NCI-H1436 (cell line): Measurements from ENCODE around the gene CYSLTR2.
"Not testable (repeated sequence)": the region's sequence is repeated elsewhere in the genome, so short reads cannot be mapped to it uniquely, and the experiment has no call there.

ENCODE experiments used
- DNase-seq: peaks from one replicate; lab custom pipeline; 2025; lab: John Stamatoyannopoulos, UW

The CYSLTR2 gene

GRCh38 chr13:48645845-48646244, 7.9 kb upstream of the CYSLTR2 start:
- no peak for DNase-seq

DNA sequence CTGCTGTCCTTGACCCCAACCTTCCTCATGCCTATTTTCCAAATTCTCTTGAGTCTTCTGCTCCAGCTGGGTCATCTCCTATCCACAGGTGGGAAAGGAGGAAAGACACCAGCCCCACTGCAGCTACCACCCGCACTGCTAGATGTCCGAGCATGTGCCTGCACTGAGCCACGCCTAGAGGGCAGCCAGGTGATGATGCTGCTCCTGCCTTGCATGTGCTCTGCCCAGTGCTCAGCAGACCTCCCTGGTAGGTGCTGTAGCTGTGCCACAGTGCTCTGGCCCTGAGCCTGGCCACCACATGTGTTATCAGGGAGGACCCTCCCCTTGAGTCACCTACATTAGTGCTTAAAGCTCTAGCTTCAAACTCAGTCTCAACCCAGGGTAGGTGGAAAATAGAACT, 6.9 kb upstream of the CYSLTR2 start:
- no peak for DNase-seq

- DNase-seq = no peak
These were observed 6.1 kb upstream of the CYSLTR2 start for GRCh38 chr13:48647625-48648024.

GRCh38 chr13:48648446-48648845, 5.3 kb upstream of the CYSLTR2 start:
- no peak for DNase-seq

GRCh38 chr13:48652851-48653471, 768 bp upstream of the CYSLTR2 start:
- no peak for DNase-seq

DNA sequence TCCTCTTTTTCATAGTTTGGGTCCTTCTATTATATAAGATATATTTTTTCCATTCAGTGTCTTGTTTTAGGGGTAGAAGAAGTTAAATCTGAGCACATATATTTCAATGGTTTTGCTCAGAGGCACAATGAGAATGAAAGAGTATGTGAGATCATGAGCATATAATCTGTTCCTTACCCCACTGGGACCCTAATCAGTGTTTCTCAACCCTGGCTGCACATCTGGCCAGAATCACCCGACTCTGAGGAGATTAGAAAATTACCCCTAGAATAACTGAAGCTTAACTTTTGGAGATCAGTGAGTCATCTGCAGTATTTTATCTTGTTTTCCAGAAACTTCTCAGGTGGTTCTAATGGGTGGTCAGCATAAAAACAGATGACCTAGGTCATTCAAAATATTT, 782 bp downstream of the CYSLTR2 start:
- DNase-seq = no peak

DNA sequence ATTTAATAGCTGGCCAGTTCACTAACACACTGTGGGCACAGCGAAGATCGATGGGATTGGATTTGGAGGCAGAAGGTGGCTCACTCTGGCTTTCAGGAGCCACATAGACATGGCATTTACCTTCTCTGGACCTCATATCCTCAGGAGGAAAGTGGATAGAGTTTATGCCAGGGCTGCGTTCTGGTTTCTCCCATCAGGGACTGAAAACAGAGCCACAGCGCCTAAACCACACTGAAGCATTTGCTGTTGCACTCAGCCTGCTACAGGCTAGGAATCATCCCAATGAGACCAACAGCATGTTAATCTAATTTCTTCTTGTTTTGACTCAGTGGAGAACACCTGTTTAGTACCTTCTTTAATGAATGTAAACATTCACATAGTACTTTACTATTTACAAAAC, 1.6 kb downstream of the CYSLTR2 start:
- DNase-seq = no peak

GRCh38 chr13:48656608-48657007, 2.9 kb downstream of the CYSLTR2 start:
- DNase-seq = peak; percentile 70

- DNase-seq = no peak
These were observed 6.8 kb downstream of the CYSLTR2 start for GRCh38 chr13:48660361-48661076.

DNA sequence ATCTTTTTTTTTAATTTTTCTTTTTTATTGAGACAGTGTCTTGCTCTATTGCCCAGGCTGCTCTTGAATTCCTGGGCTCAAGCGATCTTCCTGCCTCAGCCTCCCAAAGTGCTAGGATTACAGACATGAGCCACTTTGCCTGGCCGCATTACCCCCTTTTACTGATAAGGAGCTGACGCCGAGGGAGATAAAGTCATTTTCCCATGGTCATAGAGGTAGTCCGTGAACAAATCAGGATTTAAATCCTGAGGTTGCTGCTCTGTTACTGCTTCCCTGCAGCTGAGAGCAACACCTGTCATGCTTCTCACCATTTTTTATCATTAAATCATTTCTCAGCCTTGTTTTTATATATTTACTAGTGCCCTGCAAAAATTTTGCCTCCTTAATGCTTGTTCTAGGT, 7.4 kb downstream of the CYSLTR2 start:
- DNase-seq = no peak

DNA sequence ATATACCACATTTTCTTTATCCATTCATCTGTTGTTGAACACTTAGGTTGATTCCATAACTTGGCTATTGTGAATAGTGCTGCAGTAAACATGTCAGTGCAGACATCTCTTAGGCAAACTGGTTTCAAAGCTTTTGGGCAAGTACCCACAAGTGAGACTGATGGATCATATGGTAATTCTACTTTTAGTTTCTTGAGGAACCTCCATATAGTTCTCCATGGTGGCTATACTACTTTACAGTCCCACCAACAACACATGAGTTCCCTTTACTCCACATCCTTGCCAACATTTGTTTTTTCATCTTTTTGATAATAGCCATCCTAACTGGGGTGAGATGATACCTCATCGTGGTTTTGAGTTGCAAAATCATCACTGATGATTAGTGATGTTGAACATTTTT, 8.5 kb downstream of the CYSLTR2 start:
- no peak for DNase-seq

DNA sequence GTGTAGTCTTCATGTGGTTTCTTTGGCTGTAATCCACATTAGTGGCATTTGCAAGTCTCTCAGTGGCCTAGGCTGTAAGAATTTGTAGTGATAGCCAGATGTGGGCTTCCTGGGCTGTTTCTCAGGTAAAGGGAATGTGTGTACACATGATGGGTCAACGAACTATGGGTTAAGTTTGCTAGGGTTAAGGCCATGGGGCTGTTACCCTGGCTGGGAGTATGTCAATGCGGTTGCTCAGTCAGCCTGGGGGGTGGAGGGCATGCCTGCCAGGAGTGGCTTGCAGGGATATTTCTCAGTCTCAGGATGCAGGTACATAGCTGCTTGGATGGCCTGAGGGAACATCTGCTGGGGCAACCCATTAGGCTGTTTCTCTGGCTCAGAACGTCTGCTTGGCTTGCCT, 13.4 kb downstream of the CYSLTR2 start:
- DNase-seq = no peak

DNA sequence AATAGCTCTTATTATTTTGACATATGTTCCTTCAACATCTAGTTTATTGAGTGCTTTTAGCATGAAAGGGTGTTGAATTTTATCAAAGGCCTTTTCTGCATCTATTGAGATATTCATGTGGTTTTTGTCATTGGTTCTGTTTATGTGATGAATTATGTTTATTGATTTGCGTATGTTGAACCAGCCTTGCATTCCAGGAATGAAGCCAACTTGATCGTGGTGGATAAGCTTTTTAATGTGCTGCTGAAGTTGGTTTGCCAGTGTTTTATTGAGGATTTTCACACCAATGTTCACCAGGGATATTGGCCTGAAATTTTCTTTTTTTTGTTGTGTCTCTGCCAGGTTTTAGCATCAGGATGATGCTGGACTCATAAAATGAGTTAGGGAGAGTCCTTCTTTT, 17.7 kb downstream of the CYSLTR2 start:
- DNase-seq = not testable (repeated sequence)

GRCh38 chr13:48675247-48675646, 21.5 kb downstream of the CYSLTR2 start:
- DNase-seq = no peak

GRCh38 chr13:48678316-48678715, 24.6 kb downstream of the CYSLTR2 start:
- DNase-seq = no peak

DNA sequence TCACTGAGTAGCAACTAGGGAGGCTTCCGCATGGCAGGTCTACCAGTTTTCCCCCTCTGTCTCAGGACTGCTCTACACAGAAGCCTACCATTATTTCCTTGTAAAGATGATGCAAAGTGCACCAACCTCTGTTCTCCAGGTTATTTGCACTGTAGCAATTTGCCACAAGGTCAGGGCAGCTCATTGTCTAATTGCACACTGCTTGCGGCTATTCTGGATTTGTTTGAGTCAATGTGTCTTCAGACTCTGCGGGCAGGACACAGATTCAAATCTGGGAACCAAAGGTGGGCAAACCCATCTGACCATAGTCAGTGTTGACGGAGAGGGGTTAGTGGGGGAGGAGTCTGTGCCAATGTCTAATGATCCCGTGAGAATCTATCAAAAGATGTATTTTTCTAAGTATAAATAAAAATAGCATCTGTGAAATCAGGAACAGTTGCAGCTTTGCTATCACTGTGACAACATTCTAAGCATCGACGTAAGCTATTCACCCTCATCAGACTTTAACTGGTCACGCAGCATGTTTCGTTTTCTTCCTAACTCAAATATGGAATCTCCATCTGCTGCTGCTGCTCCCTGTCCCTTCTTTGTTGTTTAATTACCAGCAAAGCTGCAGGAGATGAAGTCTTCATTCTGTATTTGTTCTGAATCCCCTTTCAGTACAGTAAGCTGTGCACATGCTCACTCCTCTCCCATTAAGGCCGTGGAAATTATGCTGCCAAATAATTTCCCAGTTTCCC, 26.4 kb downstream of the CYSLTR2 start:
- no peak for DNase-seq

DNA sequence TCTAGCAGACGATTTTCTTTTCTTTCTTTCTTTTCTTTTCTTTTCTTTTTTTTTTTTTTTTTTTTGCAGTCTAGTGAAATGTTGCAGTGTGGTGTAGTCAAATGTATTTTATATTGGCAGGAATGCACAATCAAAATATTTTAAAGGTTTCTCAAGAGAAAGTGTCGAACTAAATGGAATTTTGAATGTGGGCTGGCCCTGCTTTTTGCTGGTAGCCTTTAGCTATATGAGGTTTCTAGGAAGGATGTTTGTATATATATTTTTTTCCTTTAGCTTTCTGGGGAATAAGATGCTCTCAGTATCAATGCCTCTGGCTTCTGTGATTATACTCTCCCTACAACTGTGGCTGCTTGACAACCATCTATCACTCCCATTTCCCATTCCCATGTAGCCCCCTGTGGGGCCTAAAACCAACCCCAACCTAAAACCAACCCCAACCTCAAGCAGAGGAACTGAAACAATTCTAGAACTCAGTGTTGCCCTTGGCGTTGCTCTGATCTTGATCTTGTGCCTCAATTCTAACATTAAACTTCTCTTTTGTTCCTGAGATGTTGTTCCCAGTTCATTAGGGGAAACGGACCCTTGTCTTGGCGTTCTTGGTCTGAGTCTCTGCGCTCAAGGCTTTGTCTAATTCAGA, 27.1 kb downstream of the CYSLTR2 start:
- DNase-seq = no peak

DNA sequence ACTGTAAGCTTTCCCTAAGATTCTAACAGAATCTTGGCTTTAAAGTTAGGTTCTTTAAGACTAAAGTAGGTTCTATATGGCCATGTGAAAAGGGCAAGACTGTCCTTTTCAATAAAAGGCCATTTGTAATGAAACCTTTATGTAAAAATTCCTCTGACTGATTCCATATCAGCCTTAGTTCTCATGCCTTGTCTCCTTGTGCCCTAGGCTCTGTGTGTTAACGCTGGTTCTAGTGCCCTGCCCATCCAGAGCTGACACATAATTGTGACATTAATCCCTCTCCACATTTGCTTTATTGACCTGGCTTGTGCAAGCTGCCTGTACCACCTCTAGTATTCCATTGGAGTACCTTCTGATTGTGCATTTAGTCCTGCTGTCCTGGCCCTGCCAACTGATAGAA, 28.2 kb downstream of the CYSLTR2 start:
- no peak for DNase-seq

DNA sequence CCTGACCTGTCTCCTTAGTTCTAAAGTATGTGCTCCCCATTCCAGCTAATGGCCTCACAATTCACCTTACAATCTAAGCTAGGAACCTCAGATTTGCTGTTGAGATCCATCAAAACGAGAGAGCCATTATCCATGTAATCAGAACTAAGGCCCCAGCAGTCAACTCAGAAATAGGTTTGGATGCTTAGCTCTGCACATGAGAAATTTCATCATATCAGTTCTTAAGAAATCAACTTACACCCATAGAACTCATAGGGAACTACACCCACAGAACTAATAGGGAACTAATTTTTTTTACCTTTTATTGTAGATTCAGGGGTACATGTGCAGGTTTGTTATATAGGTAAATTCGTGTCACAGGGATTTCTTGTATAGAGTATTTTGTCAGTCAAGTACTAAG, 28.7 kb downstream of the CYSLTR2 start:
- DNase-seq = no peak

DNA sequence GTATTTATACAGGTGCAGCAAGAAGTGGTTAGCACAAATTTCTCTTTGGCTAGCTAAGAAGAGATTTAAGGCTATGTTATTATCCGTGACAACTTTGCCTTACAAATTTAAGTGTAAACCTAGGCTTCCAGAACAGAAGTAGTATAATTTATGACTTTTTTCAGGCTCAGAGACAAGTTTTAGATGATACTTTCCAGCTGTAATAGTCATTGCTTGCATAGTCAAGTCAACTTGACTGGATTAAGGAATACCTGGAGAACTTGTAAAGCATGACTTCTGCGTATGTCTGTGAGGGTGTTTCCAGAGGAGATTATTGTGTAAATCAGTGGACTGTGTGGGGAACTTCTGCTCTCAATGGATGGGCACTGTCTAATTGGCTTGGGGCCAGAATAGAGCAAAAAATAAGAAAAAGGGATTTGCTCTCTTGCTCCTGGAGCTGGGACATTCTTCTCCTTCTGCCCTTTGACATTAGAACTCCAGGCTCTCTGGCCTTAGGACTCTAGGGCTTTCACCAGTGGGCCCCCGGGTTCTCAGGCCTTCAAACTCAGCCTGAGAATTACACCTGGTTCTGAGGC, 33.0 kb downstream of the CYSLTR2 start:
- DNase-seq = no peak

DNA sequence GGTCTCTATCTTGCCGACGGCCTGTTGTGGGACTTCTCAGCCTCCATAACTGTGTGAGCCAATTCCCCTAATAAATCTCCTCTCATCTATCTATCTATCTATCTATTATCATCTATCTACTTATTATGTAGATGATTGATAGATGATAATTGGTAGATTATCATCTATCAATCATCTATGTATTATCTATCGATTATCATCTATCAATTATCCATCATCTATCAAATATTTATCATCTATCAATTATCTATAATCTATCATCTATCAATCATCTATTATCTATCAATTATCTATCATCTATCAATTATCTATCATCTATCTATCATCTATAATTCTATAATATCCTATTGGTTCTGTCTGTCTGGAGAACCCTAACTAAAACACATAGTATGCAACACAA, 33.5 kb downstream of the CYSLTR2 start:
- DNase-seq = no peak

DNA sequence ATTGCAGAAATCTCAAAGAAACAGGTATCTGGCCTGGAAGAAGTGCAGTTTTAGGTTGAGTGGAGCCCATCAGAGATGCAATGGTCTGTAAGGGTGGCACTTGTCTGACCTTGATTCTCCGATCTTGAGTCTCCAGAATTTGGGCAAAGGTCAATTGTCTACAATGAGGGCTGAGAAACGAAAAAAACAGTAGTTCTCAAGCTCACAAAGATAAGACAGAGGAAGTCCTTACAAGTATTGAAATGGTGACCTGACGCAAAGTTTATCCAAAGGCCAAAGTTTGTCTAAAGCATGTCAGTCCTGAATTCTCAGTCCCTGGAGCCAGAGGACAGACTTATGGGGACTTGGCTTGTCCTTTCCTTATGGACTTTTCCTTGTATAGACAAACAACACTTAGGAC, 40.3 kb downstream of the CYSLTR2 start:
- DNase-seq = no peak

GRCh38 chr13:48695776-48696175, 42.0 kb downstream of the CYSLTR2 start:
- DNase-seq = no peak
